Fibroblast of pulmonary artery (primary cell): ENCODE data around the gene CFAP97.

ENCODE experiments used
- DNase-seq: peaks from one replicate; pipeline ENCODE4 v3.0.0-alpha.2; 2010; ENCODE audit warnings: low read depth
- H3K4me3 ChIP-seq: replicated peaks from 2 replicates; pipeline ENCODE4 v1.5.1; 2011; ENCODE audit warnings: low read depth, mild to moderate bottlenecking, control low read depth, low read length, moderate library complexity
- TF ChIP-seq, protein P1 (sequence below): IDR thresholded peaks from 2 replicates; pipeline ENCODE4 v1.5.1; 2011; ENCODE audit warnings: mild to moderate bottlenecking, control low read depth, low read length, inconsistent platforms; ENCODE audit errors: missing control alignments

Gene CFAP97

DNA sequence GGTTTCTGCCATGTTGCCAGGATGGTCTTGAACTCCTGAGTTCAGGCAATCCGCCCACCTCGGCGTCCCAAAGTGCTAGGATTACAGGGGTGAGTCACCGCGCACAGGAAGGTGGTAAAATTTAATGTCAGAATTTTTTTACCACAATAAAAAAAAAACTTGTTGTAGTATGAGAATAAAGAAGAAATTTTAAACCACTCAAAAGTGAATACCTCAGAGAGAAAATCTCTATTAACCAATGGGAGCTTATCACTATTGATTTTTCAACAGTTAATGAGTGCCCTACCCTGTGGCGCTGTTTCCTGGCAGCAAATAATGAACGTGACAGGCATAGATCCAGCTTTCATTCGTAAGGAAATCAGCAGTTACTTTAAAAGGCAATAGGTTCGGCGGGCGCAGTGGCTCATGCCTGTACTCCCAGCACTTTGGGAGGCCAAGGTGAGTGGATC is 93.4 kb downstream of the CFAP97 start:
- TF ChIP-seq, protein P1, sequence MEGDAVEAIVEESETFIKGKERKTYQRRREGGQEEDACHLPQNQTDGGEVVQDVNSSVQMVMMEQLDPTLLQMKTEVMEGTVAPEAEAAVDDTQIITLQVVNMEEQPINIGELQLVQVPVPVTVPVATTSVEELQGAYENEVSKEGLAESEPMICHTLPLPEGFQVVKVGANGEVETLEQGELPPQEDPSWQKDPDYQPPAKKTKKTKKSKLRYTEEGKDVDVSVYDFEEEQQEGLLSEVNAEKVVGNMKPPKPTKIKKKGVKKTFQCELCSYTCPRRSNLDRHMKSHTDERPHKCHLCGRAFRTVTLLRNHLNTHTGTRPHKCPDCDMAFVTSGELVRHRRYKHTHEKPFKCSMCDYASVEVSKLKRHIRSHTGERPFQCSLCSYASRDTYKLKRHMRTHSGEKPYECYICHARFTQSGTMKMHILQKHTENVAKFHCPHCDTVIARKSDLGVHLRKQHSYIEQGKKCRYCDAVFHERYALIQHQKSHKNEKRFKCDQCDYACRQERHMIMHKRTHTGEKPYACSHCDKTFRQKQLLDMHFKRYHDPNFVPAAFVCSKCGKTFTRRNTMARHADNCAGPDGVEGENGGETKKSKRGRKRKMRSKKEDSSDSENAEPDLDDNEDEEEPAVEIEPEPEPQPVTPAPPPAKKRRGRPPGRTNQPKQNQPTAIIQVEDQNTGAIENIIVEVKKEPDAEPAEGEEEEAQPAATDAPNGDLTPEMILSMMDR, result no peak
- DNase-seq, result no peak
- no peak overlapping the region for H3K4me3 ChIP-seq

DNA sequence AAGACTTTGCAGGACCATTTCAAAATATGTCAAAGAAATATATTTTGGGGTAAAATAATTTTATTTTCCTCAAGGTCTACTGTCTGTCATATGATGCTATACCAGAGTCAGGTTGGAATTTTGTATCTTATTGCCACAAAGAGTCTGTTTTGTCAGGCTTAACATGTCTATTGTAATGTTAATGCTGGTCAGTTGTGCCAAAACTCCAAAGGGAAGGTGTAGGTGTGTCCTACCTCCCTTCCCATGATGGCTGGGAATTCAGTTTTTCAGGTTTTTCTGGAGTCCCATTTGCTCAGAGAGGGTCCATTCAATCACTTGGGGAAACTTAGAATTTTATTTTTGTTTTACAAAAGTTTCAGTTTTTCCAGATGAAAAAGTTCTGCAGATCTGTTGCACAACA is 94.1 kb downstream of the CFAP97 start:
- no peak for DNase-seq
- H3K4me3 ChIP-seq, result no peak overlapping the region
- TF ChIP-seq, protein P1, result no peak
